GM19240 (cell line): ENCODE measurements around the gene TOMM22.

Experiments
- DNase-seq: peaks from one replicate; pipeline ENCODE4 v3.0.0; 2011; ENCODE audit warnings: low spot score; ENCODE audit not compliant: insufficient read length

Gene TOMM22

GRCh38 chr22:38696606-38697424 is 15.1 kb downstream of the TOMM22 start:
- no peak for DNase-seq

- DNase-seq, result no peak
Observed at GRCh38 chr22:38697425-38698089, 15.8 kb downstream of the TOMM22 start.

GRCh38 chr22:38698407-38699094 is 16.8 kb downstream of the TOMM22 start:
- no peak for DNase-seq

GRCh38 chr22:38699143-38699542 is 17.4 kb downstream of the TOMM22 start:
- DNase-seq, result no peak

GRCh38 chr22:38699784-38700183 is 18.0 kb downstream of the TOMM22 start:
- DNase-seq, result no peak

- no peak for DNase-seq
Observed at GRCh38 chr22:38700270-38700788, 18.6 kb downstream of the TOMM22 start.

GRCh38 chr22:38700789-38701628 is 19.3 kb downstream of the TOMM22 start, which contains the start of gene JOSD1:
Gene JOSD1, minus strand, starts transcription at chr22:38700943. Its CDS starts 956 bp downstream, at chr22:38699987.
- DNase-seq, result peak; percentile 69

GRCh38 chr22:38704654-38705234 is 23.0 kb downstream of the TOMM22 start:
- no peak for DNase-seq

- peak; percentile 86 for DNase-seq
Observed at GRCh38 chr22:38705235-38706100, 23.7 kb downstream of the TOMM22 start, which contains the start of gene GTPBP1. Gene GTPBP1, plus strand, starts transcription at chr22:38705944. Its CDS starts 12 bp downstream, at chr22:38705956.

- DNase-seq, result peak; percentile 29
Observed at GRCh38 chr22:38706101-38706900, 24.5 kb downstream of the TOMM22 start.

GRCh38 chr22:38706901-38707195 is 25.1 kb downstream of the TOMM22 start:
- no peak for DNase-seq

GRCh38 chr22:38707346-38707745 is 25.6 kb downstream of the TOMM22 start:
- DNase-seq, result no peak

GRCh38 chr22:38707984-38708383 is 26.2 kb downstream of the TOMM22 start:
- no peak for DNase-seq

GRCh38 chr22:38709306-38709705 is 27.5 kb downstream of the TOMM22 start:
- DNase-seq, result no peak

GRCh38 chr22:38710351-38710750 is 28.6 kb downstream of the TOMM22 start:
- DNase-seq, result no peak

GRCh38 chr22:38710866-38711265 is 29.1 kb downstream of the TOMM22 start:
- no peak for DNase-seq

GRCh38 chr22:38712486-38713207 is 30.9 kb downstream of the TOMM22 start:
- no peak for DNase-seq

GRCh38 chr22:38713921-38714320 is 32.2 kb downstream of the TOMM22 start:
- no peak for DNase-seq
